GM23338 (cell line): Measurements from ENCODE around the gene SARDH. TPM values are rescaled to one million over a fixed set of nuclear protein-coding genes. Genes with fewer than 3 reads are reported as not detected.

Source experiments
- ATAC-seq: fragments of 200-7000 bp; cut with Tn5 transposase; 3 replicates; pipeline ENCODE4 v1.9.1; 2020
- DNase-seq: peaks from one replicate; pipeline ENCODE4 v3.0.0-alpha.2; 2015; ENCODE audit warnings: low spot score
- H2AFZ ChIP-seq: fragments of 200-600 bp; sonication (generic); 2 replicates; pipeline ENCODE4 v1.8.0; 2016; ENCODE audit warnings: antibody characterized with exemption, mild to moderate bottlenecking, moderate library complexity
- H3F3A ChIP-seq: fragments of 200-600 bp; sonication (generic); replicated peaks from 2 replicates; pipeline ENCODE4 v1.8.0; 2017; ENCODE audit warnings: antibody characterized with exemption, mixed run types, low read depth
- H3K27ac ChIP-seq: fragments of 200-600 bp; sonication (generic); 2 replicates; pipeline ENCODE4 v1.6.1; 2016; ENCODE audit warnings: low read depth
- H3K27me3 ChIP-seq: fragments of 200-600 bp; sonication (generic); 2 replicates; pipeline ENCODE4 v1.8.0; 2016; ENCODE audit warnings: mild to moderate bottlenecking, mixed run types, moderate library complexity; ENCODE audit not compliant: insufficient read depth
- H3K36me3 ChIP-seq: fragments of 200-600 bp; sonication (generic); 2 replicates; pipeline ENCODE4 v1.8.0; 2016; ENCODE audit warnings: mild to moderate bottlenecking; ENCODE audit not compliant: insufficient read depth
- H3K4me1 ChIP-seq: fragments of 200-600 bp; sonication (generic); 2 replicates; pipeline ENCODE4 v1.8.0; 2016; ENCODE audit warnings: mild to moderate bottlenecking, moderate library complexity; ENCODE audit not compliant: insufficient read depth
- H3K4me2 ChIP-seq: fragments of 200-600 bp; sonication (generic); 2 replicates; pipeline ENCODE4 v1.7.1; 2017; ENCODE audit warnings: mixed run types
- H3K4me3 ChIP-seq: fragments of 200-600 bp; sonication (generic); 2 replicates; pipeline ENCODE4 v1.6.1; 2016; ENCODE audit warnings: mixed run types
- H3K79me2 ChIP-seq: fragments of 200-600 bp; sonication (generic); replicated peaks from 2 replicates; pipeline ENCODE4 v1.8.0; 2017; ENCODE audit warnings: mild to moderate bottlenecking; ENCODE audit not compliant: insufficient read depth
- H3K9me2 ChIP-seq: fragments of 200-600 bp; sonication (generic); 2 replicates; pipeline ENCODE4 v1.8.0; 2017; ENCODE audit not compliant: insufficient read depth
- H4K20me1 ChIP-seq: fragments of 200-600 bp; sonication (generic); replicated peaks from 2 replicates; pipeline ENCODE4 v1.8.0; 2017; ENCODE audit warnings: mild to moderate bottlenecking; ENCODE audit not compliant: insufficient read depth
- H3K27ac Mint-ChIP-seq: 2 replicates; pipeline ENCODE4 v1.8.0; 2020; ENCODE audit warnings: inconsistent platforms, mild to moderate bottlenecking, moderate library complexity, mixed read lengths
- H3K27me3 Mint-ChIP-seq: 3 replicates; pipeline ENCODE4 v1.8.0; 2022; ENCODE audit warnings: low read depth, mild to moderate bottlenecking, moderate library complexity, mixed read lengths, inconsistent platforms; ENCODE audit not compliant: insufficient read depth, poor library complexity
- H3K36me3 Mint-ChIP-seq: 3 replicates; pipeline ENCODE4 v1.8.0; 2021; ENCODE audit warnings: low read depth, mild to moderate bottlenecking, inconsistent platforms, moderate library complexity, mixed read lengths
- H3K4me1 Mint-ChIP-seq: 3 replicates; pipeline ENCODE4 v1.8.0; 2020; ENCODE audit warnings: mild to moderate bottlenecking, inconsistent platforms, mixed read lengths
- H3K4me3 Mint-ChIP-seq: 3 replicates; pipeline ENCODE4 v1.8.0; 2021; ENCODE audit warnings: moderate library complexity, mild to moderate bottlenecking, inconsistent platforms, mixed read lengths
- H3K9me3 Mint-ChIP-seq: 3 replicates; pipeline ENCODE4 v1.8.0; 2020; ENCODE audit warnings: moderate library complexity, mild to moderate bottlenecking, inconsistent platforms, mixed read lengths
- CREB1 ChIP-seq: fragments of 250-450 bp; sonication (Bioruptor Pico); IDR thresholded peaks from 2 replicates; pipeline ENCODE4 v1.5.0; 2020; ENCODE audit warnings: low read depth, mild to moderate bottlenecking, moderate library complexity
- CTCF ChIP-seq, 2 experiments: fragments of 200-600 bp in 1 of 2; sonication (generic) in 1 of 2; conservative IDR thresholded peaks; 2 replicates each; pipeline versions ENCODE4 v1.5.1 to v1.6.1; 2016 to 2017; ENCODE audit warnings: antibody characterized with exemption in 2 of 2, low read depth in 2 of 2, mild to moderate bottlenecking in 2 of 2, moderate library complexity in 1 of 2
- ETS1 ChIP-seq: IDR thresholded peaks from 2 replicates; pipeline ENCODE4 v1.6.1; 2016; ENCODE audit warnings: antibody characterized with exemption
- EZH2 ChIP-seq: fragments of 200-600 bp; sonication (generic); IDR thresholded peaks from one replicate; pipeline ENCODE4 v1.8.0; 2017; ENCODE audit warnings: antibody characterized with exemption, mild to moderate bottlenecking, low read depth; ENCODE audit not compliant: unreplicated experiment
- EZH2phosphoT487 ChIP-seq: fragments of 200-600 bp; sonication (generic); IDR thresholded peaks from one replicate; pipeline ENCODE4 v1.8.1; 2018; ENCODE audit warnings: antibody characterized with exemption; ENCODE audit not compliant: unreplicated experiment
- JUNB ChIP-seq: IDR thresholded peaks from one replicate; pipeline ENCODE4 v1.6.1; 2016; ENCODE audit warnings: antibody characterized with exemption; ENCODE audit not compliant: unreplicated experiment
- POLR2AphosphoS5 ChIP-seq: IDR thresholded peaks from 2 replicates; pipeline ENCODE4 v1.6.1; 2016; ENCODE audit warnings: antibody characterized with exemption, low read depth
- REST ChIP-seq: IDR thresholded peaks from one replicate; pipeline ENCODE4 v1.6.1; 2018; ENCODE audit warnings: antibody characterized with exemption; ENCODE audit not compliant: unreplicated experiment
- STAT1 ChIP-seq: IDR thresholded peaks from one replicate; pipeline ENCODE4 v1.6.1; 2016; ENCODE audit warnings: antibody characterized with exemption; ENCODE audit not compliant: unreplicated experiment
- ZNF114 ChIP-seq: fragments of 250-450 bp; sonication (Bioruptor Pico); IDR thresholded peaks from 2 replicates; pipeline ENCODE4 v1.5.0; 2020; ENCODE audit warnings: mild to moderate bottlenecking, moderate library complexity
- ZNF331 ChIP-seq: fragments of 250-450 bp; sonication (Bioruptor Pico); IDR thresholded peaks from 2 replicates; pipeline ENCODE4 v1.5.0; 2020; ENCODE audit warnings: low read depth, mild to moderate bottlenecking, moderate library complexity
- polyA plus RNA-seq: library from polyadenylated mRNA; unstranded; fragments of >200 nt; fragmentation: Nextera tagmentation; extraction: Ambion mirVana; gene quantifications from 2 replicates; pipeline ENCODE4 v1.2.1, GENCODE V29; 2016
- total RNA-seq: library from RNA; depleted of rRNA; stranded (reverse); fragments of >200 nt; shearing (Covaris generic); gene quantifications from 2 replicates; pipeline ENCODE4 v1.2.3, GENCODE V29; 2014

The SARDH gene
- total and polyA plus RNA-seq, 2 experiments from 2014 or later: 2.8 to 10.4 TPM

- no peak for TF ChIP-seq REST
- TF ChIP-seq CTCF (conservative IDR thresholded peaks at IDR 0.05; ENCODE audit: low read depth in 2 of 2): no peak
- TF ChIP-seq EZH2phosphoT487: no peak
- no peak for TF ChIP-seq EZH2
- TF ChIP-seq POLR2AphosphoS5: no peak
- TF ChIP-seq STAT1: no peak
- no peak for TF ChIP-seq ZNF114 (CRISPR knock-in tag)
- TF ChIP-seq ETS1: no peak
- no peak for TF ChIP-seq CREB1 (CRISPR knock-in tag)
These were observed 119.4 kb downstream of the SARDH start (continued) for GRCh38 chr9:133618726-133619125.

GRCh38 chr9:133616643-133617405 is 121.3 kb downstream of the SARDH start:
- no peaks in the 10 kb centered on the region for H3K36me3 ChIP-seq
- H4K20me1 ChIP-seq: no peaks in the 10 kb centered on the region
- DNase-seq (no peak), ATAC-seq (no peak)
- H3K79me2 ChIP-seq: no peaks in the 10 kb centered on the region
- H3K27me3 ChIP-seq: no peaks in the 10 kb centered on the region
- H3K9me3 Mint-ChIP-seq: no peaks in the 10 kb centered on the region
- peaks cover 12% of the 10 kb centered on the region; the same call in 2 of the 3 replicates for H3K4me1 Mint-ChIP-seq
- H3K9me2 ChIP-seq: no peaks in the 10 kb centered on the region
- no peaks in the 10 kb centered on the region for H3F3A ChIP-seq
- no peaks in the 10 kb centered on the region for H3K4me1 ChIP-seq
- H3K4me2 ChIP-seq: no peak overlapping the region
- no peak overlapping the region for H3K4me3 Mint-ChIP-seq
- peaks cover 5% of the 10 kb centered on the region for H3K27me3 Mint-ChIP-seq
- no peak overlapping the region for H3K4me3 ChIP-seq
- no peak overlapping the region for H3K27ac ChIP-seq
- H2AFZ ChIP-seq: no peak overlapping the region
- no peak overlapping the region for H3K27ac Mint-ChIP-seq
- no peaks in the 10 kb centered on the region for H3K36me3 Mint-ChIP-seq
- TF ChIP-seq ZNF331 (no peak), POLR2AphosphoS5 (no peak), REST (no peak), EZH2phosphoT487 (no peak), ZNF114 (CRISPR knock-in tag) (no peak), JUNB (no peak), CTCF (conservative IDR thresholded peaks at IDR 0.05; ENCODE audit: low read depth in 2 of 2) (no peak)
